ENCODE results near the gene GRAP2.

DNA sequence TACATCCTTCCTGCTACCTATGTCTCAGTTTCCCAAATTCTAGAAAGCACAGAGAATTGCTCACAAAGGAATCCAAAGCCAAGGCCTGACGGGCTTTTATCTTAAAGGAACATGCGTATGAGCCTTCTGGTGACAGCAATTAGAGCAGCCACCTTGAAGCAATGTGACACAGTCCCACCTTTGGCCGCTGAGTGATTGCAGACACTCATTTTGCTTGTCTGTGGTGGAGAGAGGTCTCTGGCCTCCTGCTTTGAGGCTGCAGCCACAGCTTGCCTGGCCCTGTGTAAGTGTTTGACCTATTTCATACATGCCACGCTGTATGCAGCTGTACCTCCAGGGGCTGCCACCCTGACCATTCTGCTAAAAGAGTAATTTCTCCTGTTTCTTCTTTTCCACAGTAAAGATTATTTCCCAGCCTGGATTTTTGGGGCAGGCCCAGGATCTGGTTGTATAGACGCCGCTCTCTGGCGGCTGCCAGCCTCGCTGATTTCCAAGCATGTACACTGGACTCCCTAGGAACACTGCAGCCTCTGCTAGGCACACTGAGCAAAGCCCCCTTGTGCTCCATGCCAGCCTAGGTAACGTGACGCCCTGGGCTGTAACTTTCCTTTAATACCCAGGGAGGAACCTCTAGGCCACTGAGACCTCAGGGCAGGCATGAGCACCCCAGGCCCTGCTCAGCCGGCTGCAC is 58.2 kb downstream of the GRAP2 start:
- TF ChIP-seq, protein P1, sequence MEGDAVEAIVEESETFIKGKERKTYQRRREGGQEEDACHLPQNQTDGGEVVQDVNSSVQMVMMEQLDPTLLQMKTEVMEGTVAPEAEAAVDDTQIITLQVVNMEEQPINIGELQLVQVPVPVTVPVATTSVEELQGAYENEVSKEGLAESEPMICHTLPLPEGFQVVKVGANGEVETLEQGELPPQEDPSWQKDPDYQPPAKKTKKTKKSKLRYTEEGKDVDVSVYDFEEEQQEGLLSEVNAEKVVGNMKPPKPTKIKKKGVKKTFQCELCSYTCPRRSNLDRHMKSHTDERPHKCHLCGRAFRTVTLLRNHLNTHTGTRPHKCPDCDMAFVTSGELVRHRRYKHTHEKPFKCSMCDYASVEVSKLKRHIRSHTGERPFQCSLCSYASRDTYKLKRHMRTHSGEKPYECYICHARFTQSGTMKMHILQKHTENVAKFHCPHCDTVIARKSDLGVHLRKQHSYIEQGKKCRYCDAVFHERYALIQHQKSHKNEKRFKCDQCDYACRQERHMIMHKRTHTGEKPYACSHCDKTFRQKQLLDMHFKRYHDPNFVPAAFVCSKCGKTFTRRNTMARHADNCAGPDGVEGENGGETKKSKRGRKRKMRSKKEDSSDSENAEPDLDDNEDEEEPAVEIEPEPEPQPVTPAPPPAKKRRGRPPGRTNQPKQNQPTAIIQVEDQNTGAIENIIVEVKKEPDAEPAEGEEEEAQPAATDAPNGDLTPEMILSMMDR (IDR thresholded peaks at IDR 0.05): no peak
- no peak for TF ChIP-seq POLR2A (IDR thresholded peaks at IDR 0.05)

Measured in uterus (tissue), 2 donors.